Peyer's patch (tissue), 4 donors: Measurements from ENCODE around the gene LARP4B.

Source experiments
- CTCF ChIP-seq, 6 experiments: fragments of 450-650 bp in 4 of 6; fragments of 200-600 bp in 2 of 6; sonication (generic) in 1 of 6; IDR thresholded peaks; one replicate each; pipeline ENCODE4 v1.5.1; 2017 to 2019; ENCODE audit warnings: antibody characterized with exemption in 6 of 6, mild to moderate bottlenecking in 3 of 6, moderate library complexity in 1 of 6
- POLR2A ChIP-seq, 2 donors: fragments of 450-650 bp; IDR thresholded peaks; one replicate each; pipeline ENCODE4 v1.5.1; 2017; ENCODE audit warnings: antibody characterized with exemption in 2 of 2, mild to moderate bottlenecking in 2 of 2, moderate library complexity in 2 of 2

DNA sequence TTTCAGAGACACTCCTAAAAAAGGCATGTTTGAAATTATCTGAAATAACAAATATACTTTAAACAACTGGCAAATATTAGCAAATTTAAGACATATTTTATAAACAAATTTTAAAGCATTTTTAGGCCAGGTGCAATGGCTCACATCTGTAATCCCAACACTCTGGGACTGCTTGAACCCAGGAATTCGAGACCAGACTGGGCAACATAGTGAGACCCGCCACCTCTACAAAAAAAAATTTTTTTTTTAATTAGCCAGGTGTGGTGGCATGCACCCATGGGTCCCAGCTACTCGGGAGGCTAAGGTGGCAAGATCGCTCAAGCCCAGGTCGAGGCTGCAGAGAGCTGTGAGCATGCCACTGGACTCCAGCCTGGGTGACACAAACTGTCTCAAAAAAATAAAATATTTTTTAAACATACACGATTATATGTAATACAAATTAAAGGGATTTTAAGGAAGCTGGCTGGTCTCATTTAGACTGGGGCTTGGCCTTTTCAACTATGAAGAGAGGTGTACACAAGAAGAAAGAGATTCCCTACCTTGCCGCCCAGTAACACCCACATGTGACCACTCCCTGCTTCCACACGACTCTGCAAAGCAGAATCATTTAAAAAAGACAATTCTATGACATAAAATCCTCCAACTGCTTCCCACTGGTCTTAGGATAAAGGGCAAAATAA lies 7.5 kb downstream of the LARP4B start:
- TF ChIP-seq POLR2A (IDR thresholded peaks at IDR 0.05) (no peak), CTCF (IDR thresholded peaks at IDR 0.05) (no peak)
